DMS 273 (cell line): Measurements from ENCODE around the gene ERGIC1.

Experiments
- DNase-seq: peaks from one replicate; lab custom pipeline; 2025; ENCODE audit not compliant: unreplicated experiment; lab: John Stamatoyannopoulos, UW

Gene ERGIC1

DNA sequence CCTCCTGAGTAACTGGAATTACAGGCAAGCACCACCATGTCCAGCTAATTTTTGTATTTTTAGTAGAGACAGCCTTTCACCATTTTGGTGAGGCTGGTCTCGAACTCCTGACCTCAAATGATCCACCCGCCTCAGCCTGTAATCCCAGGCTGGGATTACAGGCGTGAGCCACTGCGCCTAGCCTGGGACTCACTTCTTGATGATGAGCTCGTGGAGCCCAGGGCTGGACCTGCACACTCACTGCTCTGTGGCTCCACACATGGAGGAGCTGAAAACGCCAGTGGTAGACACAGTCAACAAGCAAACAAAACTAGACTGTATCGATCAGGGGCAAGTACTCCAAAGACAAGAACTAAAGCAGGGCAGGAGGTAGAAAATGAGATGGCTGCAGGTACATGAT lies 65.4 kb downstream of the ERGIC1 start:
- DNase-seq = no peak

- no peak for DNase-seq
Observed at GRCh38 chr5:172901012-172901780, 67.1 kb downstream of the ERGIC1 start.

- peak; percentile 30 for DNase-seq
Observed at GRCh38 chr5:172901788-172902496, 67.9 kb downstream of the ERGIC1 start.

GRCh38 chr5:172902497-172903472 lies 68.7 kb downstream of the ERGIC1 start:
- DNase-seq = peak; percentile 70

GRCh38 chr5:172903790-172904189 lies 69.7 kb downstream of the ERGIC1 start:
- peak; percentile 20 for DNase-seq

GRCh38 chr5:172904312-172904642 lies 70.2 kb downstream of the ERGIC1 start:
- DNase-seq = no peak

DNA sequence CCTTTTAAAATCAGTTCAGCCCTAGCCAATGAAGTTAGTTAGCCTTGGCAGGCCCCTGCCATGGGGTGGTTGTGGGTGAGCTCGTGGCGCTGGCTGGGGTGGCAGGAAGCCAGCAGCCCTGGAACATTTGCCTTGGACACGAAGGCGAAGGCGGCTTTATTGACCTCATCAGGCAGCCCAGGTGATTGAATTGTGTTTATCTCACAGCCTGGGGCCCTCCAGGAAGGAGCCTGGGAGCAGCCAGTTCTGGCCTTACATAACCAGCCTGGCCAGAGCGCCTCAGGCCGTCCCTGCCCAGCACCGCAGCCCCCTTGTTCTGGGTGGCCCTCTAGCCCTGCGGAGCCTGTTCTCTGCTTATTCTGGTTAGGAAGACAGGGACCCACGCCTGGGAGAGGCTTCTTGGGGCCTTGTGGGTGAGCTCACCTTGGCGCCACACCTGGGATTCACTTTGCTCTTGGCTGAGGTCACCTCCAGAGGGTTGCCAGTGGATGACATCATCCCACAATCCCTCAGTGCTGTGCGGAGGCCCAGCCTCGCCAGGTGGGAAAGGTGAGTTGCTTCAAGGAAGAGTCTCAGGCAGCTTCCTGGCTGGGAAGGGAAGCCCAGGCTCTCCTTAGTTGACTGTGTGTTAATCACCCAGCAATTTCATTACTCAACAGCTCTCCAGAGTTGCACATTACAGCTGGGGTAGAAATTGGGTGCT lies 70.7 kb downstream of the ERGIC1 start:
- DNase-seq = peak; percentile 20

DNA sequence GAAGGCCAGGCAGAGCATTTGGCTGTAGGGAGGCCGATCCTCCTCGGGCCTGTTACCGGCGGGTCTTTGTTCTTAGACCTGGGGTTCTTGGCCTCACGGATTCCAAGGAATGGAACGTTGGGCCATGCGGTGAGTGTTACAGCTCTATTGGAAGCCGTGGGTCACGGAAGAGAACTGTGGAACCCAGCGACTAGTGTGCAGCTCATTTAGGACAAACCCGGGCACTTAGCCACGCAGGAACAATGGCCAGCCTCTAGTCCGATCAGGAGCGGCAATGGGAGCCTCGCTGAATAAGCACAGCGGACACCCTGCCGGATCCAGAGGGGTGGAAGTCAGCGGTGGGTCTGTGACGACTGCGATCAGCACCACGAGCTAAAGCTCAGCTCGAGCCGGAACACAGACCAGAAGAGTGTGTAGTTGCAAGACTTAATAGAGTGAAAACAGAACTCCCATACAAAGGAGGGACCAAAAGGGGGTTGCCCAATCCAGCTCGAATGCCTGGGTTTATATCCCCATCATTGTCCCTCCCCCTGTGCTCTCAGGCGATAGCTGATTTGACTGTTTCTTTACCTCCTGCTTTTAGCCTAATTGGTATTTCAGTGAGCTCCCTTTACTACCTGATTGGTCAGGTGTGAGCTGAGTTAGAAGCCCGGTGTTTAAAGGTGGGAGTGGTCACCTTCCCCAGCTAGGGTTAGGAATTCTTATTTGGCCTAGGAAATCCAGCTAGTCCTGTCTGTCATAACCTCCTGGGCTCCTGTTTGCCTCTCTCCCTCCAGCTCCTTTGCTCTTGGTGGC lies 71.5 kb downstream of the ERGIC1 start:
- no peak for DNase-seq

- DNase-seq = no peak
Observed at GRCh38 chr5:172906436-172906835, 72.4 kb downstream of the ERGIC1 start.

GRCh38 chr5:172906888-172907287 lies 72.8 kb downstream of the ERGIC1 start:
- no peak for DNase-seq

DNA sequence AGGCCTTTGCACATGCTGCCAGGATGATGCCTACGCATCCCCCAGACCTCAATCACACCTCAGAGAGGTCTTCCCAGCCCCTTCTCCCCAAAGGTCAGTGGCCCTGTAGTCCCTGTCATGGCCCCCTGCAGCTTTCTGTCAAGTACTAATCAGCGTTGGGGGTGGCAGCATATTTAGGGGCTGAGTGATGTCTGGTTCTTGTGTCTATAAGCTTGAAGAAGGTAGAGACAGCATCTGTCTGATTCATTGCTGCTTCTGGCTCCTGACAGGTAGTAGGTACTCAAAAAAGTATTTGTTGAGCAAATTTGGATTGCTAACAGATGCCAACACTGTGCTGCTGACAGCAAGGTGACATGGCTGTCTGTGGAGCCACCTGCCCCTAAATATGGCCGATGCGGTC lies 73.6 kb downstream of the ERGIC1 start:
- DNase-seq = no peak

GRCh38 chr5:172908662-172909061 lies 74.6 kb downstream of the ERGIC1 start:
- no peak for DNase-seq

GRCh38 chr5:172909931-172910502 lies 76.0 kb downstream of the ERGIC1 start:
- no peak for DNase-seq

DNA sequence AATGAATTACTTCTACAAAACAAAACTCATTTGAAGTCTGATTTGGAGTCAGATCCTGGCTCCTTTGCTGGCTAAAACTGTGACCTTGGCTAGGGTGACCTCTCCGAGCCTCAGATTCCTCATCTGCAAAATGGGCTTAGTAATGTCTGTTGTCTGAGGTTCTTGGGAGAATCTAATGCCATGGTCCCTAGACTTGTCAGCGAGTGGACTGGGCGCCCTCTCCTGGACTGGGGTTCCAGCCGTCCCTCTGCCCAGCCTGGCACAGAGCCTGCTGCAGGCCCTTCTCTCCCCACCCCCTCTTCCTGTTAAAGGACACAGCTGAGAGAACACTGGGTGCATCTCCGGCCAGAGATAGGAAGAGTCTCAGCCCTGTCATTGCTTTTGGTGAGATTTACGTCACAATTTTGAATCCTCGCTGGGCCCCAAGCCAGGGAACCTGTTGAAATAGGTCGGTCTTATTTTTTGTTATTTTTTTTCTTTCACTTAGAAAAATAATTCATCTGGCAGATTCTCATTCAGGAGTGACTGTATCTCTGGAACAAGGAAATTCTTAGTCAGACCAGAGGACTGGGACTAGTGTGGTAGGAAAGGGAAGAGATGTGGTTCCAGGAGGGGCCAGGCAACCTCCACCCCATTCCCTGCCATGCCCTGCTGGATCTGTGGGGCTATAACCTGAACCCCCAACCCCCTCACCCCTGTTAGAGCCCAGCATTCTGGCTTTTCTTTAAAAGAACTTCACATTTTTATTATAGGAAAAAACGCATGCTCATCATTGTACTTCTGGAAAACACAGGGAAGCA lies 77.0 kb downstream of the ERGIC1 start:
- DNase-seq = peak; percentile 28

DNA sequence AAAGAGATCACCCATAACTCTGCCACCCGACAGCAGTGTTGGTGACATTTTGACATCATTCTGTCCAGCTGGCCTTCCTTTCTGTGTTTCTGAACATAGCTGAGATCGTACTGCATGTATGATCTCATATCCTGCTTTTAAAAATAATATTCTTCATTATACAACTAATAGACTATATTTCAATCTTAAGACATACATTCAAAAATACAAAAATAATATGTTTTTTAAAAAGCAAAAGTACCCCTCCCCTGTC lies 77.5 kb downstream of the ERGIC1 start:
- no peak for DNase-seq

- no peak for DNase-seq
Observed at GRCh38 chr5:172911976-172912375, 77.9 kb downstream of the ERGIC1 start.

DNA sequence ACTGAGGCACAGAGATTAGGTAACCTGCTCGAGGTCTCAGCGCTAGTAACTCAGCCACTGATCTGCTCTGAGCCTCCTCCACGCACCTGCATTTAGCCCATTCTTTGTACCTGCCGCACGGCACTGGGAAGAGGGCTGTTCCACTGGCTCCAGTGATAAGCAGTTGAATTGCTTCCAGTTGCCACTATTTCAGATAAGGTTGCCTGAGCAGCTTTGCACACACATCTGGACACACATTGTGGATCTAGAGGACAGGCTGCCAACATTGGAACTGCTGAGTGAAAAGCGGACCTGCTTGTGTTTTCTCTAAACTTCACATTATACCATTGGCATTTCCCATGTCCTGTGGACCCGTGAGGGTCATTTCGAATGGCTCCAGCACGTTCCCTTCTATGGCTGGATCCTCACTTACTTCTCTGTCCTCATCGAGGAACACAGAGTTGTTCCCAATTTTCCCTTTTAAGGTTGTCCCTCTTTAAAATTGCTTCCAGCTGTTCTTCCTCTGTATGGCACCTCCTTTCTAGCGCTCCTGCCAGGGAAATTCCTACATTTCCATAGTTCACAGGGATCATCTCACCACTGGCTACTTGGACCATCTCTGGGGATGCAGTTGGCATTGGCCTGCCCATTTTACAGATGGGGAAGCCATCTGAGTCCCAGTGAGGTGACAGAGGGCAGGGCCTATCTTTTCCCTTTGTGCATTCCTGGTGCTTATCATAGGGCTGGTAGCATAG lies 79.2 kb downstream of the ERGIC1 start:
- no peak for DNase-seq

DNA sequence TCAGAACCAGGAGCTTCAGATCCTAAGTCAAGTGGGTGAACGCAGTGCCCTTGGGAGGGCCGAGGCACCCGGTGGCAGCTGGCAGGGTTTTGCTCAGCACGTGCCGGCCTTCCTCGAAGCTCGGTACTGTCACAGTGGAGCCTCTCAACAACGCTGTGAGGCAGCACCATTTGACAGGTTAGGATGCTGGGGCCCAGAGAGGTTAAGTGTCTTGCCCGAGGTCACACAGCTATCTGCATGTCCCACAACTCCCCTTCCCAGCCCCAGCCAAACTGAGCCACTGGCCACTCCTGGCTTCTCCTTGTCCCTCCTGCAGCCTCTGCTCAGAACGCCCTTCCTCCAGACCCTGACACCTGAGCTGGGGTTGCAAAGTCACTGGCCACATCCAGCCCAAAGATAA lies 81.5 kb downstream of the ERGIC1 start:
- DNase-seq = no peak
